Measurements from ENCODE around the gene CLECL1. TPM values are rescaled to one million over a fixed set of nuclear protein-coding genes. Genes with fewer than 3 reads are reported as not detected.
"Not testable (repeated sequence)": the region's sequence is repeated elsewhere in the genome, so short reads cannot be mapped to it uniquely, and the experiment has no call there.

CLECL1 gene
- total RNA-seq, 1 donor from 2014 or later: not detected

DNA sequence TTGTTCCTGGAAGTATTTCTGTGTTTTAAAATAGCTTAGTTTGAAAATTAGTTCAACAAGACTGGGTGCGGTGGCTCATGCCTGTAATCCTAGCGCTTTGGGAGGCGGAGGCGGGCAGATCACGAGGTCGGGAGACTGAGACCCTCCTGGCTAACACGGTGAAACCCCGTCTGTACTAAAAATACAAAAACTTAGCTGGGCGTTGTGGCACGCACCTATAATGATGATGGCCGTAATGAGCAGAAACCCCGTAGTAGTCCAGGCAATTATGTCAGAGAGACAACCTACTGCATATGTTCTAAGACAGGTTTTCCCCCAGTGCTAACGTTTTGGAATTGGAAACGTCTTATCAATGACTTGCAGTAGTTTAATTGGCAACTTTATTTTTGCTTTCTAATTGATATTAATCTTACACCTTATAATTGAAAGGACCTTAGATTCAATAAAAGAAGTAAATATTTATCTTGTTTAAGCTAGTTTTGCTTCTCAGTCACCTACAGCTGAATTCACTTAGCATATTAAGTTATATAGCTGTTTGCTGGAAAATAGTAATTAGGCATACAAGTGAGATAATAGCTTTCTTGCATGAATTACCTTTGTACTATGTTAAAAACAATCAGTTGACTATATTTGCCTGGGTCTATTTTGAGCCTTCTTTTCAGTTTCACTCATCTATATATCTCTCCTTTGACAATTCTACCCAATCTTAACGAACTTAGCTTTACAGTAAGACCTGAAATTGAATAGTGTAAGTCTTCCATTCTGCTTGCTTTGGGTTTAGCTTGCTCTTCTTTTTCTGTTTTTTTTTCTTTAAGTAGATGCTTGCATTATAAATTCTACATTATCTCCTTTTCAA is 15.6 kb downstream of the CLECL1 start:
- H3K27me3 Mint-ChIP-seq (ENCODE audit: low read depth): no peaks in the 10 kb centered on the region
- no peak overlapping the region for H3K27ac Mint-ChIP-seq
- H3K4me3 Mint-ChIP-seq: no peak overlapping the region

DNA sequence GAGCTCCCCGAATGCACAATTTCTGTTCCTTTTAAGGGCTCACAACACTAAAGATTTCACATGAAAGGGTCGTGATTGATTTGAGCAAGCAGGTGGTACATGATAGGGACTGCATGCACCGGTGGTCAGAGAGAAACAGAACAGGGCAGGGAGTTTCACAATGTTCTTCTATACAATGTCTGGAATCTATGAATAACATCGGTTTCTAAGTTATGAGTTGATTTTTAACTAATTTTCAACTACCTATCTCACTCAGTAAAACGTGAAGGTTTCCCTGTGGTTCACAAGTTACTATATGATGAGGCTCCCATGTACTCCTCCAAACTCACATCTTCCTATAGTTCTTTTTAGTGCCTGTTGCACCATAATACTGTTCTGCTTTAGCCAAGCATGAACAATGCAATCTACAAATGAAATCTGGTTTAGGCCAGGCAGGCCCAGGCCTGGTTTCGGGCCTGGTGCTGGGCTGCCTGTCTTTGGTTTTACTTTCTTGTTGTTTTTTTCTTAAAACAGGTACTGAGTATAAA is 19.8 kb downstream of the CLECL1 start:
- not testable (repeated sequence) for H3K27ac Mint-ChIP-seq; H3K4me1 Mint-ChIP-seq; H3K9me3 Mint-ChIP-seq; H3K27me3 Mint-ChIP-seq (ENCODE audit: low read depth); H3K4me3 Mint-ChIP-seq; DNase-seq (ENCODE audit: low spot score in 2 of 2, unreplicated experiment in 2 of 2); H3K36me3 Mint-ChIP-seq

More for the DNA sequence above, 15.6 kb downstream of the CLECL1 start:
- TF ChIP-seq, protein P1, sequence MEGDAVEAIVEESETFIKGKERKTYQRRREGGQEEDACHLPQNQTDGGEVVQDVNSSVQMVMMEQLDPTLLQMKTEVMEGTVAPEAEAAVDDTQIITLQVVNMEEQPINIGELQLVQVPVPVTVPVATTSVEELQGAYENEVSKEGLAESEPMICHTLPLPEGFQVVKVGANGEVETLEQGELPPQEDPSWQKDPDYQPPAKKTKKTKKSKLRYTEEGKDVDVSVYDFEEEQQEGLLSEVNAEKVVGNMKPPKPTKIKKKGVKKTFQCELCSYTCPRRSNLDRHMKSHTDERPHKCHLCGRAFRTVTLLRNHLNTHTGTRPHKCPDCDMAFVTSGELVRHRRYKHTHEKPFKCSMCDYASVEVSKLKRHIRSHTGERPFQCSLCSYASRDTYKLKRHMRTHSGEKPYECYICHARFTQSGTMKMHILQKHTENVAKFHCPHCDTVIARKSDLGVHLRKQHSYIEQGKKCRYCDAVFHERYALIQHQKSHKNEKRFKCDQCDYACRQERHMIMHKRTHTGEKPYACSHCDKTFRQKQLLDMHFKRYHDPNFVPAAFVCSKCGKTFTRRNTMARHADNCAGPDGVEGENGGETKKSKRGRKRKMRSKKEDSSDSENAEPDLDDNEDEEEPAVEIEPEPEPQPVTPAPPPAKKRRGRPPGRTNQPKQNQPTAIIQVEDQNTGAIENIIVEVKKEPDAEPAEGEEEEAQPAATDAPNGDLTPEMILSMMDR (IDR thresholded peaks at IDR 0.05; ENCODE audit: unreplicated experiment): no peak
- DNase-seq (ENCODE audit: low spot score in 2 of 2, unreplicated experiment in 2 of 2): no peak
- Mint-ChIP-seq H3K36me3 (no peaks in the 10 kb centered on the region), H3K9me3 (no peaks in the 10 kb centered on the region), H3K4me1 (peaks cover 15% of the 10 kb centered on the region)

DNA sequence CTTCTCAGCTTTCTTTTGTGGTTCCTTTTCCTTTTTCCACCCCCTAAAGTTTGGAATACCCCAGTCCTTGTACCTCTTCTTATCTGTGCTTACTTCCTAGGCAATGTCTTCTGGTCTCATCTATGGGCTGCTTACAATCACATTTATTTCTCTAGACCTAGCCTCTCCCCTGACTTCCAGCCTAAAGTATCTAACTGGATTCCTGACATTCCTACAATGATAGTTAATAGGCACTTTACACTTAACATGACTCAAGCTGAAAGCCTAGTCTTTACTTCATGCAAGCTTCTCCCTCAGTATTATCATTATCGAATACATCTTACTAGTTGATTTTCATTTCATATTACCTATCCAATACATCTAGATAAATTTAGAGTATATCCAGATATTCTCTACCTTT is 21.2 kb downstream of the CLECL1 start:
- Mint-ChIP-seq H3K4me1 (peaks cover 4% of the 10 kb centered on the region), H3K36me3 (no peaks in the 10 kb centered on the region), H3K27ac (no peak overlapping the region), H3K27me3 (ENCODE audit: low read depth) (no peaks in the 10 kb centered on the region), H3K9me3 (peaks cover 2% of the 10 kb centered on the region), H3K4me3 (no peak overlapping the region)
- no peak for DNase-seq (ENCODE audit: low spot score in 2 of 2, unreplicated experiment in 2 of 2)
- TF ChIP-seq, protein P1 (IDR thresholded peaks at IDR 0.05; ENCODE audit: unreplicated experiment): no peak

DNA sequence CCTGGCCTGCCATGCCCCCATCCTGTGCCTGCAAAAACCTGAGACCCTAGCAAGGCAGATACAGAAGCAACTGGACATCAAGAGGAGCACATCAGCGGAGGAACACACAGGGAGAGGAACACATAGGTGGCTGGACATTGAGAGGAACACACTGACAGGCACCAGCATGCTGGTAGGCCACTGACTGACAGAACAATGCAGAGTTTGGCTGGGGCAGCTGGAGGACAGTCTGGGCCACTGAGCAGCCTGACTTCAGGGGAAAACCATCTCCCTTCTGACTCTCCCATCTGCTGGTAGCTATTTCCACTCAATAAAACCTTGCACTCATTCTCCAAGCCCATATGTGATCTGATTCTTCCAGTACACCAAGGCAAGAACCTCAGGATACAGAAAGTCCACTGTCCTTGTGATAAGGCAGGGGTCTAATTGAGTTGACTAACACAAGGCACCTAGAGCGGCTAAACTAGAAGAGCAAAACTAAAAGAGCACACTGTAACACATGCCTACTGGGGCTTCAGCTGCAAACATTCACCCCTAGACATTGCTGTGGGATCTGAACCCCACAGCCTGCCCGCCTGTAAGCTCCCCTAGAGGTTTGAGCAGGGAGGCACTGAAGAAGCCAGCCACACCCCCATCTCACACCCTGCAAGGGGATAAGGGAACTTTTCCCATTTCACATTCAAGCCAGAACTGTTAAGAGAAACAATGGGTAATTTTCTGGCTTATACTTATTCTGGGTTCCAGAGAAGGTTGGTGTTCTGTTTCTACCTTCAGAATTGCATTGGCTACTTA is 22.1 kb downstream of the CLECL1 start:
- H3K27me3 Mint-ChIP-seq (ENCODE audit: low read depth): no peaks in the 10 kb centered on the region
- DNase-seq (ENCODE audit: low spot score in 2 of 2, unreplicated experiment in 2 of 2): no peak
- no peak overlapping the region for H3K4me3 Mint-ChIP-seq
- H3K9me3 Mint-ChIP-seq: peaks cover 11% of the 10 kb centered on the region
- no peaks in the 10 kb centered on the region for H3K36me3 Mint-ChIP-seq
- H3K4me1 Mint-ChIP-seq: peaks cover 4% of the 10 kb centered on the region
- H3K27ac Mint-ChIP-seq: no peak overlapping the region
- TF ChIP-seq, protein P1 (IDR thresholded peaks at IDR 0.05; ENCODE audit: unreplicated experiment): no peak

DNA sequence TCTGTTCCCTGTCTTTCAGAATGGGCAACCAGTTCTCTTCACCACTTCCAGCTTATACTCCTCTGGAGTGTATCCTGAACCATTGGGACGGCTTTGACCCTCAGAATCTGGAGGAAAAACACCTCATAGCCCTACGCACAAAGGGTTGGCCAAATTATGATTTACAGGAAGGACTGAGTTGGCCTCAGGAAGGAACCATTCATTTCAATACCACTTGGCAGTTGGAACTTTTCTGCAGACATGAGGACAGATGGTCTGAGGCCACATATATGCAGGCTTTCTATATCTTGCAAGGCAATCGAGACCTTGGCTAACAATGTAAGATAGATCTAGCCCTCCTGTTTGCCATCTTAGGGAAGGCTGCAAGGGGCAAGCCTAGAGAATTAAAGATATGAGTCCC is 24.0 kb downstream of the CLECL1 start:
- no peak for DNase-seq (ENCODE audit: low spot score in 2 of 2, unreplicated experiment in 2 of 2)
- peaks cover 4% of the 10 kb centered on the region for H3K36me3 Mint-ChIP-seq
- no peaks in the 10 kb centered on the region for H3K27me3 Mint-ChIP-seq (ENCODE audit: low read depth)
- no peak overlapping the region for H3K27ac Mint-ChIP-seq
- TF ChIP-seq, protein P1 (IDR thresholded peaks at IDR 0.05; ENCODE audit: unreplicated experiment): no peak
- peaks cover 24% of the 10 kb centered on the region for H3K9me3 Mint-ChIP-seq
- no peak overlapping the region for H3K4me3 Mint-ChIP-seq
- peaks cover 4% of the 10 kb centered on the region for H3K4me1 Mint-ChIP-seq
